ENCODE data around the gene KLHDC8A.
A peak's percentile ranks its signal among the peaks of the same experiment; 100 is the strongest.
"Not testable (repeated sequence)": the region's sequence is repeated elsewhere in the genome, so short reads cannot be mapped to it uniquely, and the experiment has no call there.

Gene KLHDC8A

GRCh38 chr1:205356440-205357139 is at the start of gene KLHDC8A:
KLHDC8A (minus strand) TSS chr1:205356922; CDS start chr1:205343604, 13,318 bp downstream.
- Histone ChIP-seq H3K27me3 (ENCODE audit: low read depth, low read length) (peaks cover 41% of the 10 kb centered on the region), H3K9me3 (ENCODE audit: insufficient read depth, low read length) (no peaks in the 10 kb centered on the region), H3K36me3 (replicated peaks; ENCODE audit: low read depth, low read length) (no peaks in the 10 kb centered on the region), H3K4me2 (ENCODE audit: low read length) (no peak within 1 kb of the TSS), H2AFZ (ENCODE audit: low read depth, low read length) (no peak within 1 kb of the TSS), H4K20me1 (ENCODE audit: insufficient read depth, low read length) (no peaks in the 10 kb centered on the region), H3K27ac (ENCODE audit: low read length) (no peak within 1 kb of the TSS), H3K4me3 (ENCODE audit: low read length) (no peak within 1 kb of the TSS), H3K9ac (ENCODE audit: low read length) (no peak within 1 kb of the TSS), H3K4me1 (ENCODE audit: low read length) (no peaks in the 10 kb centered on the region), H3K79me2 (ENCODE audit: low read length) (no peaks in the 10 kb centered on the region)
- no peak for TF ChIP-seq CTCF (IDR thresholded peaks at IDR 0.05; ENCODE audit: low read depth, low read length)
- TF ChIP-seq EZH2phosphoT487 (IDR thresholded peaks at IDR 0.05; ENCODE audit: low read depth), result no peak

- H3K4me3 ChIP-seq (ENCODE audit: low read length); H2AFZ ChIP-seq (ENCODE audit: low read depth, low read length); H3K4me1 ChIP-seq (ENCODE audit: low read length); H3K36me3 ChIP-seq (replicated peaks; ENCODE audit: low read depth, low read length); H3K4me2 ChIP-seq (ENCODE audit: low read length); H3K9me3 ChIP-seq (ENCODE audit: insufficient read depth, low read length); H3K27ac ChIP-seq (ENCODE audit: low read length); H4K20me1 ChIP-seq (ENCODE audit: insufficient read depth, low read length); H3K9ac ChIP-seq (ENCODE audit: low read length); H3K79me2 ChIP-seq (ENCODE audit: low read length): not testable (repeated sequence)
- peaks cover 20% of the 10 kb centered on the region for H3K27me3 ChIP-seq (ENCODE audit: low read depth, low read length)
Measured at GRCh38 chr1:205406252-205406651, 49.5 kb upstream of the KLHDC8A start.

- not testable (repeated sequence) for H3K79me2 ChIP-seq (ENCODE audit: low read length); H3K9ac ChIP-seq (ENCODE audit: low read length); H2AFZ ChIP-seq (ENCODE audit: low read depth, low read length); H3K4me1 ChIP-seq (ENCODE audit: low read length); H3K4me2 ChIP-seq (ENCODE audit: low read length); H3K9me3 ChIP-seq (ENCODE audit: insufficient read depth, low read length); H4K20me1 ChIP-seq (ENCODE audit: insufficient read depth, low read length); H3K36me3 ChIP-seq (replicated peaks; ENCODE audit: low read depth, low read length); H3K4me3 ChIP-seq (ENCODE audit: low read length); H3K27ac ChIP-seq (ENCODE audit: low read length)
- H3K27me3 ChIP-seq (ENCODE audit: low read depth, low read length), result peaks cover 18% of the 10 kb centered on the region
Measured at GRCh38 chr1:205404484-205404883, 47.8 kb upstream of the KLHDC8A start.

- H3K27ac ChIP-seq (ENCODE audit: low read length), result no peak overlapping the region
- TF ChIP-seq EZH2phosphoT487 (IDR thresholded peaks at IDR 0.05; ENCODE audit: low read depth), result no peak
- no peak for TF ChIP-seq CTCF (IDR thresholded peaks at IDR 0.05; ENCODE audit: low read depth, low read length)
- no peak overlapping the region for H3K9ac ChIP-seq (ENCODE audit: low read length)
- H3K4me1 ChIP-seq (ENCODE audit: low read length), result no peaks in the 10 kb centered on the region
- H3K79me2 ChIP-seq (ENCODE audit: low read length), result no peaks in the 10 kb centered on the region
- no peak overlapping the region for H3K4me2 ChIP-seq (ENCODE audit: low read length)
- no peak overlapping the region for H2AFZ ChIP-seq (ENCODE audit: low read depth, low read length)
- no peaks in the 10 kb centered on the region for H3K36me3 ChIP-seq (replicated peaks; ENCODE audit: low read depth, low read length)
- H3K4me3 ChIP-seq (ENCODE audit: low read length), result no peak overlapping the region
- peaks cover 28% of the 10 kb centered on the region for H3K27me3 ChIP-seq (ENCODE audit: low read depth, low read length)
- H4K20me1 ChIP-seq (ENCODE audit: insufficient read depth, low read length), result no peaks in the 10 kb centered on the region
- H3K9me3 ChIP-seq (ENCODE audit: insufficient read depth, low read length), result no peaks in the 10 kb centered on the region
Measured at GRCh38 chr1:205398586-205398985, 41.9 kb upstream of the KLHDC8A start.

GRCh38 chr1:205396967-205397616 is 40.4 kb upstream of the KLHDC8A start:
- no peak overlapping the region for H3K27ac ChIP-seq (ENCODE audit: low read length)
- H3K79me2 ChIP-seq (ENCODE audit: low read length), result no peaks in the 10 kb centered on the region
- no peak overlapping the region for H3K4me3 ChIP-seq (ENCODE audit: low read length)
- H3K36me3 ChIP-seq (replicated peaks; ENCODE audit: low read depth, low read length), result no peaks in the 10 kb centered on the region
- no peaks in the 10 kb centered on the region for H3K4me1 ChIP-seq (ENCODE audit: low read length)
- H4K20me1 ChIP-seq (ENCODE audit: insufficient read depth, low read length), result no peaks in the 10 kb centered on the region
- H3K9me3 ChIP-seq (ENCODE audit: insufficient read depth, low read length), result no peaks in the 10 kb centered on the region
- no peak overlapping the region for H2AFZ ChIP-seq (ENCODE audit: low read depth, low read length)
- peaks cover 37% of the 10 kb centered on the region for H3K27me3 ChIP-seq (ENCODE audit: low read depth, low read length)
- peak overlapping the region; percentile 15; the same call in 1 of the 2 replicates for H3K4me2 ChIP-seq (ENCODE audit: low read length)
- no peak overlapping the region for H3K9ac ChIP-seq (ENCODE audit: low read length)
- peak; percentile 90 for TF ChIP-seq CTCF (IDR thresholded peaks at IDR 0.05; ENCODE audit: low read depth, low read length)
- no peak for TF ChIP-seq EZH2phosphoT487 (IDR thresholded peaks at IDR 0.05; ENCODE audit: low read depth)
